CD4-positive, alpha-beta T cell (primary cell): ENCODE measurements around the gene PNMA6E. TPM values are rescaled to one million over a fixed set of nuclear protein-coding genes. Genes with fewer than 3 reads are reported as not detected.

Source experiments
- ATAC-seq: fragments of 200-7000 bp; cut with Tn5 transposase; one replicate; pipeline ENCODE4 v1.10.0; 2022; ENCODE audit warnings: mild to moderate bottlenecking; ENCODE audit not compliant: poor library complexity
- CTCF ChIA-PET: fragments of 350-600 bp; sonication (Branson Sonifier 250); formaldehyde crosslinking; loops from one replicate; lab custom pipeline; 2021; ENCODE audit warnings: antibody characterized with exemption, inconsistent platforms; lab: Charles Lee
- POLR2A ChIA-PET: fragments of 350-600 bp; sonication (Branson Sonifier 250); formaldehyde crosslinking; loops from one replicate; lab custom pipeline; 2021; ENCODE audit warnings: antibody characterized with exemption, inconsistent platforms; lab: Charles Lee
- DNase-seq, 14 experiments: peaks; one replicate each; pipeline ENCODE4 v3.0.0-alpha.2; 2013 to 2020; ENCODE audit warnings: mixed read lengths in 2 of 14
- H3K27ac ChIP-seq, 2 donors: one replicate each; pipeline versions ENCODE4 v1.5.1 to v1.7.0; 2013; ENCODE audit warnings: low read length in 2 of 2, low read depth in 1 of 2, mild to moderate bottlenecking in 1 of 2
- H3K27me3 ChIP-seq, 2 experiments: 1 replicate in 1 of 2; 2 replicates in 1 of 2; pipeline versions ENCODE4 v1.6.1 to v1.7.0; 2013; ENCODE audit warnings: low read length in 2 of 2, control low read depth in 1 of 2, mild to moderate bottlenecking in 1 of 2, moderate library complexity in 1 of 2; ENCODE audit not compliant: insufficient read depth in 2 of 2, control insufficient read depth in 1 of 2
- H3K36me3 ChIP-seq: one replicate; pipeline ENCODE4 v1.6.1; 2013; ENCODE audit warnings: low read length, control low read depth; ENCODE audit not compliant: insufficient read depth
- H3K4me1 ChIP-seq: one replicate; pipeline ENCODE4 v1.6.1; 2013; ENCODE audit warnings: low read length, control low read depth; ENCODE audit not compliant: insufficient read depth
- H3K4me3 ChIP-seq: one replicate; pipeline ENCODE4 v1.5.1; 2013; ENCODE audit warnings: mild to moderate bottlenecking, low read length, moderate library complexity
- H3K9me3 ChIP-seq, 2 experiments: 1 replicate in 1 of 2; 2 replicates in 1 of 2; pipeline versions ENCODE4 v1.6.1 to v1.7.0; 2013; ENCODE audit warnings: low read length in 2 of 2, mild to moderate bottlenecking in 2 of 2, control low read depth in 1 of 2, moderate library complexity in 1 of 2; ENCODE audit not compliant: control insufficient read depth in 1 of 2, insufficient read depth in 1 of 2
- H3K27ac Mint-ChIP-seq: one replicate; pipeline ENCODE4 v1.8.0; 2020; ENCODE audit warnings: mixed read lengths
- H3K27me3 Mint-ChIP-seq: one replicate; pipeline ENCODE4 v1.8.0; 2021; ENCODE audit warnings: mixed read lengths
- H3K36me3 Mint-ChIP-seq: one replicate; pipeline ENCODE4 v1.8.0; 2021; ENCODE audit warnings: low read depth, mixed read lengths
- H3K4me1 Mint-ChIP-seq: one replicate; pipeline ENCODE4 v1.8.0; 2021; ENCODE audit warnings: low read depth, mixed read lengths
- H3K4me3 Mint-ChIP-seq: one replicate; pipeline ENCODE4 v1.8.0; 2020; ENCODE audit warnings: mild to moderate bottlenecking, mixed read lengths
- H3K9me3 Mint-ChIP-seq: one replicate; pipeline ENCODE4 v1.8.0; 2020; ENCODE audit warnings: mixed read lengths
- intact Hi-C, 2 experiments: fragments of 100-400 bp; cut with DNase I in 1 of 2; cut with micrococcal nuclease in 1 of 2; formaldehyde crosslinking; loops; one replicate each; pipeline versions ENCODE4 v1.15.1 to v1.9.0; 2023 to 2025; cut with DNase I, micrococcal nuclease
- total RNA-seq, 174 experiments: library from RNA in 2 of 174; stranded (reverse) in 2 of 174; gene quantifications; one replicate each; pipeline ENCODE4 v1.2.3 and lab custom pipeline; 2021 to 2026
- TF ChIP-seq, protein P1 (sequence below): fragments of 200-600 bp; IDR thresholded peaks from one replicate; pipeline ENCODE4 v1.8.0; 2022; ENCODE audit warnings: antibody characterized with exemption, mild to moderate bottlenecking

The PNMA6E gene
- total RNA-seq, 2 experiments from 2014 or later: not detected

DNA sequence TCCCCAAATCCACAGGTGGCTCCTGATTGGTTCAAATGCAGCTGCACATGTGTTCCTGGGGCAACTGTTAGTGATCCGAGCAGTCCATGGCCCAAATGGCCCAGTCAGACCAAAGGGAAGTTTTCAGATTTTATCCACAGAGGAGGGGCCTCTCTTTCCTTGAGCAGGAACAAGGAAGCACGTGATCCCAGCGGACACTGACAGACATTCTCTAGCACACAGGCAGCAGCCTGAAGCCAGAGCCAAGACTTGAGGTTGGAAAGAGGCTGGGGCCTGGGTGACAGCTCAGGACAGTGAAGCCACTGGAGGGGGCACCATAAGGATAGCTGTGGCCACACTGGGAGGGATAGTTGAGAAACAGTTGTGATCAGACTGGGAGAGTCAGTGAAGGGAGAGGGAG lies 6.6 kb upstream of the PNMA6E start:
- no peaks in the 10 kb centered on the region for H3K36me3 Mint-ChIP-seq
- TF ChIP-seq, protein P1, sequence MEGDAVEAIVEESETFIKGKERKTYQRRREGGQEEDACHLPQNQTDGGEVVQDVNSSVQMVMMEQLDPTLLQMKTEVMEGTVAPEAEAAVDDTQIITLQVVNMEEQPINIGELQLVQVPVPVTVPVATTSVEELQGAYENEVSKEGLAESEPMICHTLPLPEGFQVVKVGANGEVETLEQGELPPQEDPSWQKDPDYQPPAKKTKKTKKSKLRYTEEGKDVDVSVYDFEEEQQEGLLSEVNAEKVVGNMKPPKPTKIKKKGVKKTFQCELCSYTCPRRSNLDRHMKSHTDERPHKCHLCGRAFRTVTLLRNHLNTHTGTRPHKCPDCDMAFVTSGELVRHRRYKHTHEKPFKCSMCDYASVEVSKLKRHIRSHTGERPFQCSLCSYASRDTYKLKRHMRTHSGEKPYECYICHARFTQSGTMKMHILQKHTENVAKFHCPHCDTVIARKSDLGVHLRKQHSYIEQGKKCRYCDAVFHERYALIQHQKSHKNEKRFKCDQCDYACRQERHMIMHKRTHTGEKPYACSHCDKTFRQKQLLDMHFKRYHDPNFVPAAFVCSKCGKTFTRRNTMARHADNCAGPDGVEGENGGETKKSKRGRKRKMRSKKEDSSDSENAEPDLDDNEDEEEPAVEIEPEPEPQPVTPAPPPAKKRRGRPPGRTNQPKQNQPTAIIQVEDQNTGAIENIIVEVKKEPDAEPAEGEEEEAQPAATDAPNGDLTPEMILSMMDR: no peak
- no peak for ATAC-seq
- POLR2A ChIA-PET: no interaction called here
- H3K4me1 ChIP-seq: peaks cover 15% of the 10 kb centered on the region
- H3K27me3 Mint-ChIP-seq: peaks cover 6% of the 10 kb centered on the region
- H3K4me3 Mint-ChIP-seq: no peak overlapping the region
- H3K4me1 Mint-ChIP-seq: peaks cover 7% of the 10 kb centered on the region
- no peaks in the 10 kb centered on the region for H3K36me3 ChIP-seq
- no peaks in the 10 kb centered on the region for H3K9me3 ChIP-seq
- no peaks in the 10 kb centered on the region for H3K9me3 Mint-ChIP-seq
- no peak for DNase-seq
- no peak overlapping the region for H3K27ac Mint-ChIP-seq
- H3K27ac ChIP-seq: no peak overlapping the region
- CTCF ChIA-PET: no interaction called here
- H3K4me3 ChIP-seq: no peak overlapping the region
- intact Hi-C loops: no loop called here
- no peaks in the 10 kb centered on the region for H3K27me3 ChIP-seq

DNA sequence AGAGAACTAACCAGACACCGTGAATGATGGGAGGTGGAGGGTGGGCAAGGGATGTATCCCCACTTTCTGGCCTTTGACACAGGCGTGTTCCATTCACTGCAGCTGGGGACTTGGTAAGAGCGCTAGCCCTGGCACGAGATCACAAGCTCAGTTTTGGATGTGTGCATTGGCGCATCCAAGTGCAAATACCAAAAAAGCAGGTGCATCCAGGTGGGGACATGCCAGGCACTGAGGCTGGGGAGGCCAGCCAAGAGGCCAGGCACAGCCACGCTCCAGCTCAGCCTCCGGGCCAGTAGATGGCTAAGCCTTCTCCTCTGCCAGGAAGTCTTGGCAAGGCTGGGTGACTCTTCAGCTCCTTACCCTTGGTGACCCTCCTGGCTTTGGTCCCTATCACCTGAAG lies 5.8 kb upstream of the PNMA6E start:
- H3K9me3 ChIP-seq: no peaks in the 10 kb centered on the region
- H3K36me3 Mint-ChIP-seq: no peaks in the 10 kb centered on the region
- no peaks in the 10 kb centered on the region for H3K9me3 Mint-ChIP-seq
- no peak overlapping the region for H3K4me3 ChIP-seq
- no peak overlapping the region for H3K4me3 Mint-ChIP-seq
- no peak overlapping the region for H3K27ac ChIP-seq
- ATAC-seq: no peak
- DNase-seq: no peak
- CTCF ChIA-PET: no interaction called here
- POLR2A ChIA-PET: no interaction called here
- intact Hi-C loops: no loop called here
- peaks cover 8% of the 10 kb centered on the region for H3K4me1 ChIP-seq
- TF ChIP-seq, protein P1: no peak
- H3K27me3 Mint-ChIP-seq: peaks cover under 1% of the 10 kb centered on the region
- no peaks in the 10 kb centered on the region for H3K36me3 ChIP-seq
- no peak overlapping the region for H3K27ac Mint-ChIP-seq
- no peaks in the 10 kb centered on the region for H3K27me3 ChIP-seq
- peaks cover 1% of the 10 kb centered on the region for H3K4me1 Mint-ChIP-seq

DNA sequence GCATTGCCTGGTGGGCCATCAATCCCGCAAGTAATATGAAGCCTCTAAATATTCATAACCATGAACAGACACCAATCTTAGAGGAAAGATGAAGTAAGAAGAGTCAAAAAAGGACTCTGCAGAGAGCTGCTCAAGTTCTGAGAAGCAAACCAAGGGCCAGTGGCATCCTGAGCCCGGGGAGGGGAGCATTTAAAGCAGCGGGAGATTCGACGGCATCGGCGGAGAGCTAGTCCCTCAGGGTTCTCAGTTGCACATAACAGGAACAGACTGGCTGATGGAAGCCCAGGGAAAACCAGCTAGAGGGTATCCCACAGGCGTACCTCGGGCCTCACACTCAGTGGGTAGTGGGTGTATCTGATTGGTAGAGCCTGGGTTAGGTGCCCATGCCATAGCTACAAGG lies 4.9 kb upstream of the PNMA6E start:
- Mint-ChIP-seq H3K9me3 (no peaks in the 10 kb centered on the region), H3K27ac (no peak overlapping the region), H3K4me1 (no peaks in the 10 kb centered on the region), H3K4me3 (no peak overlapping the region), H3K27me3 (no peaks in the 10 kb centered on the region), H3K36me3 (no peaks in the 10 kb centered on the region)
- no peaks in the 10 kb centered on the region for H3K9me3 ChIP-seq
- TF ChIP-seq, protein P1: no peak
- H3K4me1 ChIP-seq: peaks cover 3% of the 10 kb centered on the region
- ATAC-seq: no peak
- ChIA-PET POLR2A (no interaction called here), CTCF (no interaction called here)
- no peak overlapping the region for H3K27ac ChIP-seq
- DNase-seq: no peak
- no peaks in the 10 kb centered on the region for H3K36me3 ChIP-seq
- intact Hi-C loops: no loop called here
- H3K27me3 ChIP-seq: no peaks in the 10 kb centered on the region
- H3K4me3 ChIP-seq: no peak overlapping the region
